Prostate gland (tissue), 2 donors: ENCODE results near the gene SLC47A1.

ENCODE experiments used
- POLR2A ChIP-seq: fragments of 450-650 bp; IDR thresholded peaks from one replicate; pipeline ENCODE4 v1.6.1; 2016; ENCODE audit warnings: antibody characterized with exemption, mild to moderate bottlenecking
- POLR2AphosphoS5 ChIP-seq: sonication (generic); formaldehyde crosslinking; IDR thresholded peaks from one replicate; pipeline ENCODE4 v1.6.1; 2017; ENCODE audit warnings: antibody characterized with exemption
- TF ChIP-seq, protein P1 (sequence below), 4 experiments: fragments of 200-600 bp in 2 of 4; fragments of 450-650 bp in 2 of 4; sonication (generic) in 2 of 4; IDR thresholded peaks; 1 replicate in 3 of 4; 2 replicates in 1 of 4; pipeline ENCODE4 v1.5.1; 2016 to 2019; ENCODE audit warnings: antibody characterized with exemption in 4 of 4, mild to moderate bottlenecking in 2 of 4, moderate library complexity in 2 of 4

DNA sequence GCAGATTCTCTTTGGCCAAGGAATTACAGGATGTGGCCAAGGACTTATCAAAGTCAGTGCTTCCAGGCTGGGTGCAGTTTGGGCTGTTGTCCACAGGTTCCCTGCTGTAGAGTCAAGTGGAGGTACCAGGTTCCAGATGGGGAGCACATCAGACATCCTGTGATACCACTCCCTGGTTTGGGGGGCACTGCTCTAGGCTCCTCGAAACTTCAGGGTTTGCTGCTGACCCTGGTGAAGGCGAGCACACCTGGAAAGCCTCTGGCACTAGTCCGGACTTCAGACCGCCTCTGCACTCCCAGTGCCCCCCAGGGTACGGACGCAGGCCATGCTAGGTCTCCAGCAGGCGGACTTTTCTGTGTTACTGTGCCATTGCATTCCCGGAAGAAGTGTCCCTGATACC, 10.7 kb downstream of the SLC47A1 start:
- TF ChIP-seq POLR2A (no peak), POLR2AphosphoS5 (no peak)
- TF ChIP-seq, protein P1, sequence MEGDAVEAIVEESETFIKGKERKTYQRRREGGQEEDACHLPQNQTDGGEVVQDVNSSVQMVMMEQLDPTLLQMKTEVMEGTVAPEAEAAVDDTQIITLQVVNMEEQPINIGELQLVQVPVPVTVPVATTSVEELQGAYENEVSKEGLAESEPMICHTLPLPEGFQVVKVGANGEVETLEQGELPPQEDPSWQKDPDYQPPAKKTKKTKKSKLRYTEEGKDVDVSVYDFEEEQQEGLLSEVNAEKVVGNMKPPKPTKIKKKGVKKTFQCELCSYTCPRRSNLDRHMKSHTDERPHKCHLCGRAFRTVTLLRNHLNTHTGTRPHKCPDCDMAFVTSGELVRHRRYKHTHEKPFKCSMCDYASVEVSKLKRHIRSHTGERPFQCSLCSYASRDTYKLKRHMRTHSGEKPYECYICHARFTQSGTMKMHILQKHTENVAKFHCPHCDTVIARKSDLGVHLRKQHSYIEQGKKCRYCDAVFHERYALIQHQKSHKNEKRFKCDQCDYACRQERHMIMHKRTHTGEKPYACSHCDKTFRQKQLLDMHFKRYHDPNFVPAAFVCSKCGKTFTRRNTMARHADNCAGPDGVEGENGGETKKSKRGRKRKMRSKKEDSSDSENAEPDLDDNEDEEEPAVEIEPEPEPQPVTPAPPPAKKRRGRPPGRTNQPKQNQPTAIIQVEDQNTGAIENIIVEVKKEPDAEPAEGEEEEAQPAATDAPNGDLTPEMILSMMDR (IDR thresholded peaks at IDR 0.05): no peak
